LHCN-M2 (cell line): ENCODE measurements around the gene HRK. TPM values are rescaled to one million over a fixed set of nuclear protein-coding genes. Genes with fewer than 3 reads are reported as not detected.
A peak's percentile ranks its signal among the peaks of the same experiment; 100 is the strongest.

ENCODE experiments used
- DNase-seq: peaks from one replicate; pipeline ENCODE4 v3.0.0-alpha.2; 2012; ENCODE audit warnings: low read depth
- total RNA-seq: library from RNA; depleted of rRNA; stranded (reverse); fragments of >200 nt; gene quantifications from 2 replicates; pipeline ENCODE4 v1.2.3, GENCODE V29; 2014

Gene HRK
- total RNA-seq, 1 experiment from 2014 or later, result not detected

DNA sequence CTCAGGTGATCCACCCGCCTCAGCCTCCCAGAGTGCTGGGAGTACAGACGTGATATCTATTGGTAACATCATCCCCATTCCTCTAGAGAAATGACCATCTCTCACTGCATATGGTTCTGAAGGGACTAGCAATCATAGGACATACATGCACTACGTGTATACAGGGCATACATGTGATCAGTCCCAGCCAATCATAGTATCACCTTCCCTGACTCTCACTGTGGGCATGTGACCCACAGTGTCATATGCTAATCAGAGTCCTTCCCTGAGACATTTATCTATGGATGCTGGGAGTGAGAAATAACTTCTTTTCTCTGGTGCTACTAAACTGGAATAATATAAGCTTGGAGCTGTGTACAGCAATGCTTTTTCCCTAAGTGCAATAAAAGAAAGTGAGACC lies 17.4 kb upstream of the HRK start:
- DNase-seq, result no peak

DNA sequence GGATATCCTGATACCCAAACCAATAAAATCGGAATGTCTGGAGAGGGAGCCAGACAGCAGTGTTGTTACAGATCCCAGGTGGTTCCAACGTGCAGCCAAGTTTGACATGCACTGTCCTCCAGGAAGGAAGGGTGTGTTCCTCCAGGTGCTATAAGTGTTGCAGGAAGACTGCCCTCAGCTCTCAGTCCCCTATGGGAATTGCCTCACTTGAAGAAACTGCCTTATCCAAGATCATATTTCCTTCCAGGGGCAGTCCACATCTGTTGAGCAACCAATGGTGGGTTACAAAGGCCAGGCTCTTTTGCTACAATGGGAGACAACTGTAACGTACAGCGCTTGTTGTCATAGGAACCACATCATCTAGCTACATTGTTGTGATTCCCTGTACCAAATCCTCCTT lies 16.2 kb upstream of the HRK start:
- no peak for DNase-seq

DNA sequence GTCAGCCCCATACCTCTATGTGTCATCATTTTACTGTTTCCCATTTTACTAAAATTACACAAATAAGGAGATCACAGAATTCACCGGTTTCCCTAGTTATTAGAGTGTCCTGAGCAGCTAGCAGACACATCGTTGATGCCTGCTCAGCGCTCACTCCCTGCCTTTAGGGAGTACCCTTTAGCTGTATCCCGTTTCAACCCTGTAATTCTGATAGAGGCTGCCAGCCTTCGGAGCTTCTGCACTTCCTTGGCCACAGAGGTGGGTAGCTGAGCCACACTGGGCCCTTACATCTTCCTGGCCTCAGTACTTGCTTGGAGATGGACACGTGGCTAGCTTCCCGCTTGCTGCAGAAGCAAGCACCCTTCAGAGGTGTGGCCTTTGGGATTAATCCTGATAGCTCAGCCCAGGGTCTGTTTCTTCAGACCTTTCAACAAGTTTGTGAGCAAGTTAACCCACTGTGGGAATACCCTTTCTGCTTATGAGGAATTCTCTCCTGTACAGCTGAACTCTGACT lies 15.2 kb upstream of the HRK start:
- no peak for DNase-seq

DNA sequence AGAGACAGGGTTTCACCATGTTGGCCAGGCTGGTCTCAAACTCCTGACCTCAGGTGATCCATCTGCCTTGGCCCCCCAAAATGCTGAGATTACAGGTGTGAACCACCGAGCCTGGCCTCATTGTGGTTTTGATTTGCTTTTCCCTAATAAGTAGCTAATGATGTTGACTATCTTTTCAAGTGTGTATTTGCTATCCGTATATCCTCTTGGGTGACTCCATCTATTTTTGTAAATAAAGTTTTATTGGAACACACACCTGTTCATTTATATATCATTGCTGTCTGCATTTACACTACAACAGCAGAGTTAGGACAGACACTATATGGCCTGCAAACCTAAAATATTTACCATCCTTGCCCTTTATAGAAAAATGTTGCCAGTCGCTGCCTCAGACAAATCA lies 13.7 kb upstream of the HRK start:
- DNase-seq, result no peak

DNA sequence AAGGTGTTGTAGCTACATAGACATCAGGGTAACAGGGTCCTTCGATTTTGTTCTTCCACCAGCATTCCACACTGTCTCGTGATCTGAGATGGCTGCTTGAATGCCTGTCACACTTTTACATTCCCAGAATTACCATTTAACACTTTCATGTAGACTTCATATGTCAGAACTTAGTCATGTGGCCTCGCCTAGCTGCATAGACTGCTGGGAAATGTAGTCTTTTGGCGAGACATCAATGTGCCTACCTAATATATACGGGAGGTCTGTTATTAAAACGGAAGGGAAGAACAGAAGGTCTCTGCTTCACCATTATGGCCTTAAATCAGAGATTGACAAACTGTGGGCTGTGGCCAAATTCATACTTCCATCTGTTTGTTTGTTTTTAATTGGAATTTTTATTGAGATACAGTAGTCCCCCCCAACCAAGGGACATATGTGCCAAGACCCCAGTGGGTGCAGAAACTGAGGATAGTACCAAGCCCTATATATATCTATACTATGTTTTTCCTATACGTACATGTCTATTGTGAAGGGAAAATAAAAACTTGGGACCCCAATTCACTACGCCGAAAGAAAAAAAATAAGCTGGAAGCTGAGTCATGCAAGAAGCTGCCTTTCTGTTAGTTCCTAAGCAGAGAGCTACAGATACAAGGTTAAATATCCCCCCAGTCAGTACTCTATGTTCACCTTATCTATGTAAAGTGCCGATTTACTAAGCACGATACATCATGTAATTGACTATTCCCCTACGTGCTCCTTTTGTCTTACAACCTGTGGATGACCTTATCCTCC lies 11.3 kb upstream of the HRK start:
- no peak for DNase-seq

DNA sequence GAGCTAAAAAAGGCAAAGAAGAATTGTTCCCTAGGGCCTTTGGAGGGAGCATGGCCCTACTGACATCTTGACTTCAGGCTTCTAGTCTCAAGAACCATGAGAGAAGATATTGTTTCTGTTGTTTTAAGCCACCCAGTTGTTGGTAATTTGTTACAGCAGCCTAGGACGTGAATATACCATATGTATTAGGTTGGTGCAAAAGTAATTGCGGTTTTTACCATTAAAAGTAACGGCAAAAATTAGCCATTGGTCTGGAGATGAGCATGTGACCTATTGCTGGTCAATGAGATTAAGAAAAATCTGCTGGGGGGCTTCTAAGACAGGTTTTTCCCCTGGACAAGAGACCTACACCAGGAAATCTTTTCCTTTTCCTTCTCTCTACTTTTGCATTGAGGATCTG lies 9.8 kb upstream of the HRK start:
- no peak for DNase-seq

DNA sequence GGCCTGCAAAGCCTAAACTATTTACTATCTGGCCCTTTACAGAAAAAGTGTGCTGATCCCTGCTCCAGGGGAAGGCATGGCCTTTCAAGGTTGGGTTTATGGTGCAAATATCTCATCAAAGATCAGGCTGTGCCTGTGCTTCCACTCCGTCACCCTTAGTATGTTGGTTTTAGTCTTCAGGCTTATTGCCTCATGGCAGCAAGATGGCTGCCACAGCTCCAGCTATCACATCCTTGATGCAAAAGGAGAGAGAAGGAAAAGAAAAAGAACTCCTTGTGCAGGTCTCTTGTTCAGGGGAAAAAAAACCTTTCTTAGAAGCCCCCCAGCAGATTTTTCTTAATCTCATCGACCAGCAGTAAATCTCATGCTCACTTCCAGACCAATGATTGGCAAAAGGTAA lies 9.1 kb upstream of the HRK start:
- no peak for DNase-seq

DNA sequence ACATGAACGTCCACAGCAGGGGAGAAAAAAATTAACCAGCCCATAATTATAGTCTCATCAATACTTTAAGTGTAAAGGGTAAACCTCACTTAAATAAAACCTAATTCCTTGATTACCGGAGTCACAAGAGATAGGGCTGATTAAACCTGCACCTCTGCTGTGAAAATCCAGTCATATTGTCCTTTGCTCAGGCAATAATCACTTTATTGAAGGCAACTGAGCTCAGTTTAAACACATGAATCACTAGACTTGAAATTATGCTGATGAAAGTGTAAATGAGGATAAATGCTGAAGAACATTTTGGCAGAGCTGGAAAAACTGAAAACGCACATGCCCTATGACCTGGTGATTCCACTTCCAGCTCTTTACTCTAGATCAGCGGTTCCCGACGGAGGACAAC lies 6.7 kb upstream of the HRK start:
- no peak for DNase-seq

DNA sequence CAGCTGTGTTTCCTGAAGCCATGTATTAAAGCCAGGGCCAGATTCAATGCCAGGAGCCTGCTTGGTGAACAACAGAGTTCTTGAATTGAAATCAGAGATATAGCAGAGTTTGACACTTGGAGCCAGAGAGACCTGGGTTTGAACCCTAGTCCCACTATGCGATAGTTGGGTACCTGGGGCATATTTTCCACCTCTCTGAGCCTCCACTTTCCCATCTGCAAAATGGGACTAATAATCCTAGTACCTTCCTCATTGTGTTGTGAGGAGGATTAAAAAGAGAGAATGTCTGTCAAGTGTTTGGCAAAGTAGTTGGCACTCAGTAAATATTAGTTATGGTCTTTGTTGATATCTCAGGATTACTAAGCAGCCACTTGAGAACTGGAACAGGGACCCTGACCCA lies 6.0 kb upstream of the HRK start:
- DNase-seq, result no peak

DNA sequence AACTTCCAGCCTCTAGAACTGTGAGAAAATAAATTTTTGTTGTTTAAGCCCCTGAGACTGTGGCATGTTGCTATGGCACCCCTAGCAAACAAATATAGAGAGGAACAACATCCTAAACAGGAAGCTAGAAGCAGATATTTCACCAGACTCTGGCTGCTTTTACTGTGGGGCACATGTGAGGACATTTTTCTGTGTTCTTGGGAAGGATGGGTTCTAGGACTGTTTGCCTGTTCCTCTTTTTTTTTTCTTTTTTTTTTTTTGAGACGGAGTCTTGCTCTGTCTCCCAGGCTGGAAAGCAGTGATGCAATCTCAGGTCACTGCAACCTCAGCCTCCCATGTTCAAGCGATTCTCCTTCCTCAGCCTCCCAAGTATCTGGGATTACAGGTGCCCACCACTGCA lies 4.2 kb upstream of the HRK start:
- DNase-seq, result no peak

DNA sequence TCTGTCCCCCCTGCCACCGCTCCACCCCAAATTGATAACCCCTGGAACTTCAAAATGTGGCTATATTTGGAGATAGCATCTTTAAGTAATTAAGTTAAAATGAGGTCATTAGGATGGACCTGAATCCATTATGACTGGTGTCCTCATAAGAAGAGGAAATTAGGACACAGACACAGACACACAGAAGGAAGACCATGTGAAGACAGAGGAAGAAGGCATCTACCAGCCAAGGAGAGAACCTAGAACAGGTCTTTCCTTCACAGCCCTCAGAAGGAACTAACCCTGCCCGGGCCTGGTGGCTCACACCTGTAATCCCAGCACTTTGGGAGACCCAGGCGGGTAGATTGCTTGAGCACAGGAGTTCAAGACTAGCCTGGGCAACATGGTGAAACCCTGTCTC lies 3.6 kb upstream of the HRK start:
- DNase-seq, result no peak

DNA sequence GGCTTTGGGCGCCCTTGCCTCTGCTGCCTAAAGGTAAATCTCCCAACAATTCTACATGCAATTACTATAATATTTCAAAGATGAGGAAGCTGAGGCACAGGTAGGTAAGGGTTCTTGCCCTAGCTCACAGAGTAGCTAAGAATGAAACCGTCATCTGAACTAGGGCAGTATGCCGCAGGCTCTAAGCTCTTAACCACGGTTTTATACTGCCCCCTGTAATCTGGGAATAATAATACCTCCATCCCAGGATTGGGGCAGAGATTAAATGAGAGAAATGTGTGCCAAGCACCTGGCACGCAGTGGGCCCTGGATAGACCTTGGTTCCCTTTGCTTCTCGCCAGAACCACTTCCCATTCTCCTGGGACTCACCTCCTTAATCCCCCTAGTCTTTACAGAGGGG lies 1.5 kb upstream of the HRK start:
- DNase-seq, result peak; percentile 40

DNA sequence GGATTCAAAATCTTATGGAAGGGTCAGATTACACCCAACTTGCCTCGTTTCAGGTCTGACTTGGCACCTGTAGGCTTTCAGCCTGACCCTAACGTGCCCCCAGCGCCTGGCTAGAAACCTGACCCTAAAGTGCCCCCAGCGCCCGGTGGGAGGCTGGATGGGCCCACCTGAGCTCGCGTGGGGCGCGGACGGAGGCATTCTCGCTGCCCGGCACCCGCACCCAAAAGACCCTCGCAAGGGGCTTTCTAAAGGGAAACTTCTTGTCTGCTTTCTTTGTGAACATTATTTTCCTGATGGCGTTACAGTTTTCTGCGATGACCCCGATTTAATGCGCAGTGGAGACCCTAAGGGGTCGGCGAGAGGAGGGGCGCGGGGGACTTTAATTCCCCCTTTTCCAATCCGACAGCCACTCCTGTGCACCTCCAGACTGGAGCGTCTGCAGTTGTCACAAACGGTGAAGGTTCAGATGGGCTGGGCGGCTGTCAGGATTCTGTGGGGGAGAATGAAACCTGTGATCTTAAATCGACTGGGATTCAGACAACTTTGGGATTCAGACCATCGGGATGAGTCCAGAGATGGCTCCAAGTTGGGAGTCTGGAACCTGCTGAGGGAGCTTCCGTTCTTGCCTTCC lies 751 bp upstream of the HRK start:
- DNase-seq, result no peak

DNA sequence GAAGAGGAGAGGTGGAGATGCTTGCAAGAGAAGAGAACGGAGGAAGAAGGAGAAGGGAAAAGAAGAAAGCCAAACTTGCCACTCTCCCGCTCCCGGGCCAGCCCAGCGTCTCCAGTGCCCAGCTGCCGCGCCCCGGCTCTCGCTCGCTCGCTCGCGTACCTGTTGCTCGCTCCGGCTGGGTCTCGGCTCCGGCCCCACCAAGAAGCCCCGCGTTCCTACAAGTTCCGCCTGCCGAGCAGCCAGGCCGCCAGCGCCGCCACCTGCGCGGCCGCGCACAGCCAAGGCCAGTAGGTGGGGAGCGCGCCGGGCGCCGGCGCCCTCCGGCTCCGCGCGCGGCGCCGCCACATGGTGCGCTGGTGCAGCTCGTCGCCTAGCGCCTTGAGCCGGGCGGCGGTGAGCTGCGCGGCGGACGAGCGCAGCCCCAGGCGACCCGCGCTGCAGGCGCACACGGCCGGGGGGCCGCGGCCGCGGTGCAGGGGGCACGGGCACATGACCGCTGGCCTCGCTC lies 370 bp downstream of the HRK start:
- no peak for DNase-seq

DNA sequence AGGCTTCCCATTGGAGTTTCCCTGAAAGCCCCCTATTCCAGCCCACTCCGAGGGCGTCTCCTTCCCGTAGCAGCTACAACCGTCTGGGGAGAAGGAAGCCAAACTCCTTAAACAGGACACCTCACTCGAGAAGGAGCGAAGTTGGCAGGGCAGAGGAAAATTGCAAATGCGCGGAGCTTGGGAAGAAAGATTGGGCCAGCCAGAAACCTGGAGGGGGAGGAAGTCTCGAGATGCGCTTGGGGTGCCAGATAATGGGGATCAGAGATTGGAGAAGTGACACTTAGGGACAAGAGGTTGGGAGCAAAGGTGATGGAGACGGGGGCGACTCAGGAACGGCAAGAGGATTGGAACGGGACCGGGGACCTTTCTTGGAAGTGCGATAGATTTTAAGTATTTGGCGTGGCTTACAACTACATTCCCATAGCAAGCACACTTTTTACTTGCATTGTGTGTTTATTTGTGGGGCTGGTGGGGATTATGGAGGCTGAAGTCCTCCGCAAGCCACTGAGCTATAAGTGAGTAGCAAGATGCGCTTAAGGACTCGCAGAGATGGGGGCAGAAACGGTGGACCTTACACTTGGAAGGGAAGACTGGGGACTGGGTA lies 926 bp downstream of the HRK start:
- DNase-seq, result no peak

DNA sequence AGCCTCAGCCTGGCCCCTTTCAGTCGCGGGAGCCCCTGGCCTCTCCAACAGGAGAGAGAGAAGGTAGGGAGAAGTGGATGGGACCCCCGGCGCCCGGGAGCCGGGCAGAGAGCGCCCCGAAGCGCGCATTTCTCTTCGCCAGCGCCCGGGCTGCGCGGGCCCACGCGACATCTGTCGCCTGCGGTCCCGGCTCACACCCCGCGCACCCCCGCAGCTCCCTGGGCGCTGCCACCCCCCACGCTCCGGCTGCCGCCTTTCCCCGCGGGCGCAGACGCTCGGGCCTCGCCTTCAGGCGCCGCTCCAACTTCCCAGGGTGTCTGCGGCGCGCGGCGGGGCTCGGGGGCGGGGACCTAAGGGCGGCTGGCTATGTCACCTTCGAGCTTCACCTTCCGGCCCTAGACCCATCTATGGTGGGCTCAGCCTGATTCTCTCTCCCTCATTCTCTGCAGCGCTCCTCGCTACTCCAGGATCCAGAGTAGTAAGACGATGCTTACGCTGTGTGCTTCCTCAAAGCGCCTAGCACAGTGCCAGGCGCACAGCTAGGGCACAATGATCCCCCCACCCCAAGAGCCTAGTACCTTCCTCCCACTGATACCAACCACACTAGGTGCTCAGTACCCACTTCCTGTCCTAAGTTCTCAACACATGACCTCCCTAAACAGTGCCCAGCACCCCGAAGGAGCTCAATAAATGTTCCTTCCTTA lies 1.6 kb downstream of the HRK start:
- no peak for DNase-seq

DNA sequence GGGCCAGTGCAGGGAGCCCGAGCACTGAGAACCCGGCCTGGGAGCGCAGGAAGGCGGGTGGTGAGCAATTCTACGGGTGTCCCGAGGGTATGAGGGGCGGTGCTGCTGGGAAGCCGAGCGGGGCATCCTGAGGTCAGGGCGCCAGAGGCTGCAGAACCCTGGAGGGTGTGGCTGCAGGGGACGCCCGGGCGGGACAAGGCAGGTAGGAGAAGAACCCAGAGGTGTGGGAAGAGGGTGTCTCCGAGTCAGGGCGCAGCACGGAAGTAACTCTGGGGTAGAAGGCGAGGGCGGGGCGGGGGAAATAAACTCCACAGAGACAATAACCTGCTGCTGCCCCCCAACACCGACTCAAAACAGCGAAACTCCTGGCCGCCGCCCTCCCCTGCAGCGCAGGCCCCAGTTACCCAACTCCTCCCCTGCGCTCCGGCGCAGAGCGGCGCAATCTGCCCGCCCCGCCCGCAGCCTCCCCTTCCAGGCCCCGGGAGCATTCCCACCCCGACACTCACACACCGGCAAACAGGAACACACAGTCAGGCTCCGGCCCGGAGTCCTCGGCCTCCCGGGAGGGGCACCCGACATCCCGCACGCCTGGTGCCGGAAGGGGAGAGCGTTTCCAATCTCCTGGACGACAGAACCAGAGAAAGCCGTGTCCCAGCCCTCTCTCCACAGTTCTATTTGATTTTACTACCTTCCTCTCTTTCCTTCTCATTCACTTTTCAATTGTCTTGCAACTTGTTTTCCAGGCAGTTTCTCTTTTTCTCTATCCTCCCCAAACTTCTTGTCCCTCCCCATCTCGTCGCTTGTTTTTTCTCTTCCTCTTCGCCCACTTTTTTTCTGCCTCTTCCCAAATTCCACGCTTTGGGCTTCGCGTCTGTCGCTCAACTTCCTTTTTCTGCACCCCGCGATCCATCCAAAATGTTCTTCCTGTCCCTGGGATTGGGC lies 2.4 kb downstream of the HRK start:
- DNase-seq, result no peak

DNA sequence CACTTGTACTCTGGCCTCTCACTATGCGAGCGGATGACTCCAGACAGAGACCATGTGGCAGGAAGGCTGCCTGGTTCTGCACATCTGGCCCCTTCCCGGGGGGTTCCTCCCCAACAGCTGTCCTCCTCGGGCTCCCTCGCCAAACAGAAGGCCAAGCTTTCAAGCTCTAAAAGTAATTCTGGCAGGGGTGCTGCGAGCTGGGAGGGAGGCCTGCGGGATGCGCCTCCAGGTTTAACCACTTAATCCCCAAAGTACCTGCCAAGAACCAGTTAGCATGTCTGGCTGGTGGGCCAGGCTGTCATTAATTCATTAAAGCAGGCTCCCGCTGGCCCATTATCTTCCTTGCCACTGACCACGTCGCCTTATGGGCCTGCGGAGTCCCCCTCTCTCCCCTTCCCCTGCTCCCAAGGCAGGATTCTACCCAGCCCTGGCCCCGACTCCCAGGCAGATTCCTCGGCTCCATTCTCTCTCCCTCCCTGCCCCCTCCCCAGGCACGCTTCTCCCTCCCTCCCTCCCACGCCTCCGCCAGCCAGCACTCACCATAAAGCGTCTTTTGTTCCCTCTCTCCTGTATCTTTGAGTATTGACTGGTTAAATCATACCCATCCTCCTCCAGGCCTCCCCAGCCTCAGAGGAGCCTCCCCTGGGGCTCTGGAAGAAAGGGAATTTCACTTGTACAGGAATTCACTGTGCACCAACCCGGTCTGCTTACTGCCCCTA lies 4.9 kb downstream of the HRK start:
- no peak for DNase-seq

DNA sequence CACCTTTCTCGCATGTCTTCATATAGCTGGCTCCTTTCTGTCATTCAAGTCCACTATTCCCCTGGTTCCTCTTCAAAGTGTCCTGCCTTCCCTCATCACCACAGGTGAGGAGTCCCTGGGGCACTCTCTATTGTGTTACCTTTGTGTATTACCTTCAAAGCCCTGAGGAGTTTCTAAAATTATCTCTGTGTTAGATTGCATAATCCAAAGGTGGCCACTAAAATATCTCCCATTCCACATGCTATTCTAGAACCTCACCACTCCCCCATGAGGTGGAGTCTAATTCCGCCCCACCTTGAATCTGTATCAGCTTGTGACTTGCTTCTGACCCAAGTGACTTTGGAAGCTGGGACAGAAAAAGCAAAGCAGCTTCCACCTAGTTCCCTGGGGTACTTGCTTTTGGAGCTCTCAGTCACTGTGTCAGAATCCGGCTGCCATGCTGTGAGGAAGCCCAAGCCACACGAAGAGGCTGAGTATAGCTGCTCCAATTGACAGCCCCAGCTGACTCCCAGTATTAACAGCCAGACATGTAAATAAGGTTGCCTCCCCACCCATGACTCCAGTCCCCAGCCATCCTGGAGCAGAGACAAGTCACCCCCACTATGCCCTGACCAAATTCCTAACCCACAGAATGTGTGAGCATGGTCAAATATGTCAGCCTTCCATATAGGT lies 6.8 kb downstream of the HRK start:
- DNase-seq, result no peak

DNA sequence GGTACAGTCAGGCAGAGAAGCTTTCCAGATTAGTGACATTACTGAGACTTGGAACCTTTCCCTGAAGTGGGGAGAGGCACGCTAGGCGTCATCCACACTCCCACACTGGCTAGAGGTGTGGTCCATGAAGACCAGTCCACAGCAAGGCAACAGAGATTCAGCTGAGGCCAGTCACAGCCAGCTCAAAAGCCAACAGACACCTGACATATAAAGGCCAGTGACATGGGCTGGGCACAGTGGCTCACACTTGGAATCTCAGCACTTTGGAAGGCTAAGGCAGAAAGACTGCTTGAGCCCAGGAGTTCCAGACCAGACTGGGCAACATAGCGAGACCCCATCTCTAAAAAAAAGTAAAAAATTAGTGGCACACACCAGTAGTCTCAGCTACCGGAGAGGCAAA lies 10.9 kb downstream of the HRK start:
- no peak for DNase-seq
